MM.1S (cell line): Measurements from ENCODE around the gene VEGFA.

ENCODE experiments used
- EZH2 ChIP-seq: fragments of 300-600 bp; sonication (generic); optimal IDR thresholded peaks from 2 replicates; pipeline ENCODE3; 2017; ENCODE audit warnings: low read depth, mild to moderate bottlenecking, antibody characterized with exemption, low read length, mixed read lengths
- TF ChIP-seq, protein P1 (sequence below): fragments of 300-600 bp; sonication (generic); IDR thresholded peaks from 2 replicates; pipeline ENCODE4 v1.5.1; 2016; ENCODE audit warnings: antibody characterized with exemption, low read length, mixed read lengths

DNA sequence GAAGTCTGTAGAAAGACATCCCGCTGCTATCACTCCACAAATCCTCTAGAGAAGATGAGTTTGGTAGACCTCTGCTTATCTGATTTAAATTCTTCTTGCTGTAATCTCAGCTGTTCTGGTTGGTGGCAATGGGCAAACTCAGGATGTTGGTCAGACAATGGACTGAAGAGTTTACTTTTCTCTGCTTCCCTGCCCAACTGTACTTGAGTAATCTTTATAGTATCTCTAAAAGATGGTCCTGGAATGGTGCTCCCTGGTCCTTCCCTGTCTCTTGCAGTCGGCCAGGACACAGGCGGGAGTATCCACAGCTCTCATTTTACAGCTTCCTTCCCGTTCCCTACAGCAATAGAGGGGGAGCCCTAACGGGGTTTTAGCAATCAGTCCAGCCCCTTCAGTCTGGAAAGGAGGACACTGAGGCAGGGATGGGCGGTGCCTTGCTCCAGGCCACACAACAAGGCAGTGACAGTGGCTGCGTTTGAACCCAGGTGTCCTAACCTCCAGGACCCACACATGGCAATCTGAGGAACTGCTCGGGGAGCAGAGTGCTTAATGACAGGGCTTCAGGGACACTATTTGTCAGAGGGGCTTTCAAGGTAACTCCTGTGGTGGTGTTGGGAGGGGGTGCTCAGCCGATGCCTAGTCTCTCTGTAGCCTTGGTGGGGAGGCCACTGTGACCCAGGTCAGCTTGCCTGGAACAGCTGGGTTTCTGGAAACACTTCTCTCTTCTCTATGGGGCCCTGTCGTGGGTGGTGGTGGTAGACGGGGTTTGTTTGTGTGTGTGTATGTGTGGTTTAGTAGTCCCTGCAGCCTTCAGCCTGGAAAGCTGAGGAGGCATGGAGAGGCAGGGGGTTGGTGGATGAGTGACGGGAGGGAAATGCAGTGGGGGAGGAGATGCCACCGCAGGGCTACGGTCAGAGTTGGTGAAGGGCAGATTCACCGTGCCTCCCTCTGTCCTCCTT, 9.5 kb upstream of the VEGFA start:
- TF ChIP-seq, protein P1, sequence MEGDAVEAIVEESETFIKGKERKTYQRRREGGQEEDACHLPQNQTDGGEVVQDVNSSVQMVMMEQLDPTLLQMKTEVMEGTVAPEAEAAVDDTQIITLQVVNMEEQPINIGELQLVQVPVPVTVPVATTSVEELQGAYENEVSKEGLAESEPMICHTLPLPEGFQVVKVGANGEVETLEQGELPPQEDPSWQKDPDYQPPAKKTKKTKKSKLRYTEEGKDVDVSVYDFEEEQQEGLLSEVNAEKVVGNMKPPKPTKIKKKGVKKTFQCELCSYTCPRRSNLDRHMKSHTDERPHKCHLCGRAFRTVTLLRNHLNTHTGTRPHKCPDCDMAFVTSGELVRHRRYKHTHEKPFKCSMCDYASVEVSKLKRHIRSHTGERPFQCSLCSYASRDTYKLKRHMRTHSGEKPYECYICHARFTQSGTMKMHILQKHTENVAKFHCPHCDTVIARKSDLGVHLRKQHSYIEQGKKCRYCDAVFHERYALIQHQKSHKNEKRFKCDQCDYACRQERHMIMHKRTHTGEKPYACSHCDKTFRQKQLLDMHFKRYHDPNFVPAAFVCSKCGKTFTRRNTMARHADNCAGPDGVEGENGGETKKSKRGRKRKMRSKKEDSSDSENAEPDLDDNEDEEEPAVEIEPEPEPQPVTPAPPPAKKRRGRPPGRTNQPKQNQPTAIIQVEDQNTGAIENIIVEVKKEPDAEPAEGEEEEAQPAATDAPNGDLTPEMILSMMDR = no peak
- no peak for TF ChIP-seq EZH2
